Uterus (tissue), 2 donors: Measurements from ENCODE around the gene TP53RK.

Source experiments
- POLR2A ChIP-seq, 2 donors: fragments of 450-650 bp; IDR thresholded peaks; one replicate each; pipeline ENCODE4 v1.6.1; 2016; ENCODE audit warnings: antibody characterized with exemption in 2 of 2, mild to moderate bottlenecking in 1 of 2, moderate library complexity in 1 of 2
- TF ChIP-seq, protein P1 (sequence below), 4 experiments: fragments of 200-600 bp in 2 of 4; fragments of 450-650 bp in 2 of 4; sonication (generic) in 2 of 4; IDR thresholded peaks; one replicate each; pipeline ENCODE4 v1.5.1; 2016 to 2019; ENCODE audit warnings: antibody characterized with exemption in 4 of 4, mild to moderate bottlenecking in 2 of 4, moderate library complexity in 1 of 4

DNA sequence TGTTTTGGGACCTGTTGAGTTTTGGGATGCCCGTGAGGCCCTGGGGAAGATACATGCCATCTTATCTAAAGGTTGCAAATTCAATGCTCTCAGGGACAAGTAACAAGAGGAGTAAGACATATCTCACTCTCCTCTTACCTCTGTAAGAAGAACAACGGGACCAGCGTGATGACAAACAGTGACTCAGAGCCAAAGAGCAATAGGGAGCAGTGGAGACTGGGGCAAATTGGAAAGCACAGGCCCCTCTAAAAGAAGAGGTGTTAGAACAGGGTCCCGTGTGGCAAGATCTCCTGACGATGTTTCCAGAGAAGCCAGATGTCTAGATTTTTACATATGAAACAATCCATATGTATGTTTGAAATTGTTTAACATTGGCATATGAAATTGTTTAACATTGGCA lies 11.6 kb downstream of the TP53RK start:
- no peak for TF ChIP-seq POLR2A (IDR thresholded peaks at IDR 0.05)
- TF ChIP-seq, protein P1, sequence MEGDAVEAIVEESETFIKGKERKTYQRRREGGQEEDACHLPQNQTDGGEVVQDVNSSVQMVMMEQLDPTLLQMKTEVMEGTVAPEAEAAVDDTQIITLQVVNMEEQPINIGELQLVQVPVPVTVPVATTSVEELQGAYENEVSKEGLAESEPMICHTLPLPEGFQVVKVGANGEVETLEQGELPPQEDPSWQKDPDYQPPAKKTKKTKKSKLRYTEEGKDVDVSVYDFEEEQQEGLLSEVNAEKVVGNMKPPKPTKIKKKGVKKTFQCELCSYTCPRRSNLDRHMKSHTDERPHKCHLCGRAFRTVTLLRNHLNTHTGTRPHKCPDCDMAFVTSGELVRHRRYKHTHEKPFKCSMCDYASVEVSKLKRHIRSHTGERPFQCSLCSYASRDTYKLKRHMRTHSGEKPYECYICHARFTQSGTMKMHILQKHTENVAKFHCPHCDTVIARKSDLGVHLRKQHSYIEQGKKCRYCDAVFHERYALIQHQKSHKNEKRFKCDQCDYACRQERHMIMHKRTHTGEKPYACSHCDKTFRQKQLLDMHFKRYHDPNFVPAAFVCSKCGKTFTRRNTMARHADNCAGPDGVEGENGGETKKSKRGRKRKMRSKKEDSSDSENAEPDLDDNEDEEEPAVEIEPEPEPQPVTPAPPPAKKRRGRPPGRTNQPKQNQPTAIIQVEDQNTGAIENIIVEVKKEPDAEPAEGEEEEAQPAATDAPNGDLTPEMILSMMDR (IDR thresholded peaks at IDR 0.05), result no peak
